Activated CD8-positive, alpha-beta T cell treated with anti-CD3 and anti-CD28 coated beads for 36 hours (primary cell): ENCODE data around the gene GPR32. TPM values are rescaled to one million over a fixed set of nuclear protein-coding genes. Genes with fewer than 3 reads are reported as not detected.
A peak's percentile ranks its signal among the peaks of the same experiment; 100 is the strongest.

ENCODE experiments used
- ATAC-seq: fragments of 200-7000 bp; cut with Tn5 transposase; one replicate; pipeline ENCODE4 v1.10.0; 2021; ENCODE audit warnings: mild to moderate bottlenecking, moderate library complexity
- CTCF ChIA-PET: fragments of 350-600 bp; sonication (Branson Sonifier 250); formaldehyde crosslinking; loops from one replicate; lab custom pipeline; 2021; ENCODE audit warnings: antibody characterized with exemption; lab: Charles Lee
- POLR2A ChIA-PET: fragments of 350-600 bp; sonication (Branson Sonifier 250); formaldehyde crosslinking; loops from one replicate; lab custom pipeline; 2021; ENCODE audit warnings: antibody characterized with exemption; lab: Charles Lee
- DNase-seq: peaks from one replicate; pipeline ENCODE4 v3.0.0-alpha.2; 2020
- H3K27ac Mint-ChIP-seq: one replicate; pipeline ENCODE4 v1.8.0; 2021; ENCODE audit warnings: mild to moderate bottlenecking, mixed read lengths
- H3K27me3 Mint-ChIP-seq: one replicate; pipeline ENCODE4 v1.8.0; 2021; ENCODE audit warnings: mixed read lengths
- H3K36me3 Mint-ChIP-seq: one replicate; pipeline ENCODE4 v1.8.0; 2021; ENCODE audit warnings: low read depth, mixed read lengths
- H3K4me1 Mint-ChIP-seq: one replicate; pipeline ENCODE4 v1.8.0; 2021; ENCODE audit warnings: low read depth, mixed read lengths
- H3K4me3 Mint-ChIP-seq: one replicate; pipeline ENCODE4 v1.8.0; 2021; ENCODE audit warnings: mild to moderate bottlenecking, moderate library complexity, mixed read lengths
- H3K9me3 Mint-ChIP-seq: one replicate; pipeline ENCODE4 v1.8.0; 2021; ENCODE audit warnings: mixed read lengths
- intact Hi-C: fragments of 100-400 bp; cut with micrococcal nuclease; formaldehyde crosslinking; loops from one replicate; pipeline ENCODE4 v1.10.0; 2022
- total RNA-seq, 2 experiments: library from RNA; stranded (reverse); gene quantifications; one replicate each; pipeline ENCODE4 v1.2.3, GENCODE V29; 2021
- TF ChIP-seq, protein P1 (sequence below): fragments of 200-600 bp; IDR thresholded peaks from one replicate; pipeline ENCODE4 v1.8.0; 2022; ENCODE audit warnings: antibody characterized with exemption, mild to moderate bottlenecking

The GPR32 gene
- total RNA-seq, 2 experiments from 2014 or later = not detected

DNA sequence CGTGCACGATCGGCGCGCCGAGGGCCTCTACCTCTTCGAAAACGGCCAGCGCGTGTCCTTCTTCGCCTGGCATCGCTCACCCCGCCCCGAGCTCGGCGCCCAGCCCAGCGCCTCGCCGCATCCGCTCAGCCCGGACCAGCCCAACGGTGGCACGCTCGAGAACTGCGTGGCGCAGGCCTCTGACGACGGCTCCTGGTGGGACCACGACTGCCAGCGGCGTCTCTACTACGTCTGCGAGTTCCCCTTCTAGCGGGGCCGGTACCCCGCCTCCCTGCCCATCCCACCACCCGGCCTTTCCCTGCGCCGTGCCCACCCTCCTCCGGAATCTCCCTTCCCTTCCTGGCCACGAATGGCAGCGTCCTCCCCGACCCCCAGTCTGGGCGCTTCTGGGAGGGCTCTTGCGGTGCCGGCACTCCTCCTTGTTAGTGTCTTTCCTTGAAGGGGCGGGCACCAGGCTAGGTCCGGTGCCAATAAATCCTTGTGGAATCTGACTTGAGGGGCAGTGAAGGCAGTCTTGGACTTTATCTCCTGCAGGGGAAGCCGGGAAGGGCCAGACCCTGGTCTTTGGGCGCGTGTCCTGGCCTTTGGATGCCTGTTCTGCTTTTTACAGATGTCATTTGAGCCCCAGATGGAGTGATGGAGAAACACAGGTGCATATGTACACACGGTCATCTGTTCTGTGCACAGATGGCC, 44.9 kb upstream of the GPR32 start:
- Mint-ChIP-seq H3K4me1 (peaks cover 25% of the 10 kb centered on the region), H3K9me3 (no peaks in the 10 kb centered on the region), H3K27ac (peak overlapping the region; percentile 84), H3K4me3 (peak overlapping the region; percentile 83), H3K27me3 (peaks cover 37% of the 10 kb centered on the region), H3K36me3 (no peaks in the 10 kb centered on the region)
- peak; percentile 78 for DNase-seq
- TF ChIP-seq, protein P1, sequence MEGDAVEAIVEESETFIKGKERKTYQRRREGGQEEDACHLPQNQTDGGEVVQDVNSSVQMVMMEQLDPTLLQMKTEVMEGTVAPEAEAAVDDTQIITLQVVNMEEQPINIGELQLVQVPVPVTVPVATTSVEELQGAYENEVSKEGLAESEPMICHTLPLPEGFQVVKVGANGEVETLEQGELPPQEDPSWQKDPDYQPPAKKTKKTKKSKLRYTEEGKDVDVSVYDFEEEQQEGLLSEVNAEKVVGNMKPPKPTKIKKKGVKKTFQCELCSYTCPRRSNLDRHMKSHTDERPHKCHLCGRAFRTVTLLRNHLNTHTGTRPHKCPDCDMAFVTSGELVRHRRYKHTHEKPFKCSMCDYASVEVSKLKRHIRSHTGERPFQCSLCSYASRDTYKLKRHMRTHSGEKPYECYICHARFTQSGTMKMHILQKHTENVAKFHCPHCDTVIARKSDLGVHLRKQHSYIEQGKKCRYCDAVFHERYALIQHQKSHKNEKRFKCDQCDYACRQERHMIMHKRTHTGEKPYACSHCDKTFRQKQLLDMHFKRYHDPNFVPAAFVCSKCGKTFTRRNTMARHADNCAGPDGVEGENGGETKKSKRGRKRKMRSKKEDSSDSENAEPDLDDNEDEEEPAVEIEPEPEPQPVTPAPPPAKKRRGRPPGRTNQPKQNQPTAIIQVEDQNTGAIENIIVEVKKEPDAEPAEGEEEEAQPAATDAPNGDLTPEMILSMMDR = no peak
- CTCF ChIA-PET = interaction anchor here (0.7 to 1.9 kb wide), 18 partner anchors 9 to 807 kb away, joined by 3 to 15 read pairs (median 4); no protein-coding TSS in a partner anchor
- peak; percentile 45 for ATAC-seq
- POLR2A ChIA-PET = interaction anchor here (0.7 to 1.4 kb wide), 3 partner anchors 55 to 80 kb away, joined by 3 to 7 read pairs (median 5); no protein-coding TSS in a partner anchor
- intact Hi-C loops = no loop called here

DNA sequence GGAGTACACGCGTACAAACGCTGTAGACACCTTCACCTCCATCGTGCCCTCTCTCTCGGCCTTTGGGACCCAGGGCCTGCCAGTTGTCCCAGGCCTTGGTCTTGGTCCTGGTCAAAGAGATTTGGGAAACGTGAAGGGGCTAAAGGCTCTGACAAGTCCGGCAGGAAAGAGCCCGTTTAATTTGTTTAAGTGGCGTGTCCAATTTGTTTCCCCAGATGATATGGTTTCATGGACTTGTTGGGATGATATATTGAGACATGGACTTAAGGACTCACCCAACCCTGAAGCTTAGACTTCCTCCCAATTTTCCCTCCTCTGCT, 44.4 kb upstream of the GPR32 start:
- ChIA-PET POLR2A (no interaction called here), CTCF (no interaction called here)
- H3K27me3 Mint-ChIP-seq = peaks cover 32% of the 10 kb centered on the region
- no peaks in the 10 kb centered on the region for H3K9me3 Mint-ChIP-seq
- H3K36me3 Mint-ChIP-seq = no peaks in the 10 kb centered on the region
- TF ChIP-seq, protein P1 = no peak
- intact Hi-C loops = no loop called here
- ATAC-seq = no peak
- peak overlapping the region; percentile 84 for H3K27ac Mint-ChIP-seq
- H3K4me3 Mint-ChIP-seq = peak overlapping the region; percentile 83
- no peak for DNase-seq
- H3K4me1 Mint-ChIP-seq = peaks cover 25% of the 10 kb centered on the region

DNA sequence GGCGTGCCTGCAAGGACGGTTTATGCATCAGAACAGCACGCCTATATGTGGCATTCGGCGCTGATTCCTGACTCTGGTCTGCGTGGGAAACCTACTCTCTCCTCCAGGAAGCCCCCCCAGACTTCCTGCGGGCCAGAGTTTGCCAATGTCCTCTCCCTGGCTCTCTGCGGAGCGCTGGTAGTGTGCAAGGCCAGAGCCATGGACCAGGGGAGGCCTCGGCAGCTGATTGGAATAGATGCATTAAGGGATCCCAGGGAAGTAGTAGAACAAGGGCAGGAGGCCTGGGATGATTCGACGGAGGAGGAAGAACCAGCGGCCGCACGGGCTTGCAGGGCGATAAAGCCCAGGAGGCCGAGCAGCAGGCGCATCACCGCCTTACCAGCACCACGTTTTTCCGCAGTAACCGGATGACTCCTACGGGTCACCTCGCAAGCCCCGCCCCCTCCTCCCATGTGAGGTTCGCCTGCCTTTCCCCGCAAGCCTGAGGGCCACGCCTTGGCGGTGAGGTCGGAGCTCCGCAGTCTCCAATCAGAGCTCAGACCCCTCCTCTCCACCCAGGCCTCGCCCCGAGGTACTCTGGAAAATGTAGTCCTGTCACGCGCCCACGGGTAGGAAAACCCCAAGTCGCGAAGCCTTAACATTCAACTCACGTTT, 42.1 kb upstream of the GPR32 start:
- ATAC-seq = peak; percentile 68
- DNase-seq = peak; percentile 96
- ChIA-PET CTCF (interaction anchor here (0.9 kb wide), 1 partner anchor 194 kb away, joined by 3 read pairs; no protein-coding TSS in a partner anchor), POLR2A (no interaction called here)
- peak overlapping the region; percentile 70 for H3K4me3 Mint-ChIP-seq
- peak overlapping the region; percentile 81 for H3K27ac Mint-ChIP-seq
- no peaks in the 10 kb centered on the region for H3K9me3 Mint-ChIP-seq
- TF ChIP-seq, protein P1 = no peak
- intact Hi-C loops = no loop called here
- peaks cover 21% of the 10 kb centered on the region for H3K27me3 Mint-ChIP-seq
- H3K36me3 Mint-ChIP-seq = no peaks in the 10 kb centered on the region
- peaks cover 25% of the 10 kb centered on the region for H3K4me1 Mint-ChIP-seq

DNA sequence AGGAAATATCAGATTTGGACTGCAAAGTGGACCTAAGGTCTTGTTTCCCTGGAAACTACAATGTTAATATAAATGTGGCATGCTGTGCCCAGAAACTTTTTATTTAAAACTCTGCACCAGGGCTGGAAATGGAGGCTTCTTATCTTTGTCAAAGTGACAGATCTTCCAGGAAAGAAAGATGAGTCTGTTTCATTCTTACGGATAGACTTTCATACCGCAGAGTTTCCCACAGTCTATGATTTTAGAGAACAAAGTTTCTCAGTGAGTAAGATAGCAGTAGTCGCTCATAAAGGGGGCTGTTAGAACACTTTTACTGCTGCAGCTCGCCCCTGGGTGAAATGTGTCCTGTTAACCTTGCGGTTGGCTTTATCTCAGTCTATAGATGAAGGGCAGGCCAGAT, 40.4 kb upstream of the GPR32 start:
- POLR2A ChIA-PET = no interaction called here

More for the DNA sequence above, 40.4 kb upstream of the GPR32 start:
- TF ChIP-seq, protein P1 = no peak
- H3K27me3 Mint-ChIP-seq = peaks cover 9% of the 10 kb centered on the region
- no peak for ATAC-seq
- no peak overlapping the region for H3K4me3 Mint-ChIP-seq
- intact Hi-C loops = no loop called here
- no peaks in the 10 kb centered on the region for H3K36me3 Mint-ChIP-seq
- H3K9me3 Mint-ChIP-seq = no peaks in the 10 kb centered on the region
- no peak overlapping the region for H3K27ac Mint-ChIP-seq
- CTCF ChIA-PET = no interaction called here
- DNase-seq = no peak
- H3K4me1 Mint-ChIP-seq = peaks cover 22% of the 10 kb centered on the region
